Heart left ventricle (tissue), 16 donors: ENCODE results near the gene ABLIM1. TPM values are rescaled to one million over a fixed set of nuclear protein-coding genes. Genes with fewer than 3 reads are reported as not detected.

Source experiments
- ATAC-seq, 4 donors: fragments of 200-7000 bp; cut with Tn5 transposase; one replicate each; pipeline ENCODE4 v1.9.1; 2020 to 2022; ENCODE audit warnings: moderate library complexity in 4 of 4, mild to moderate bottlenecking in 3 of 4, moderate number of reproducible peaks in 1 of 4
- DNase-seq, 5 donors: peaks; one replicate each; pipeline ENCODE4 v3.0.0-alpha.2; 2020
- H3K27ac ChIP-seq, 12 donors: fragments of 200-600 bp; sonication (generic) in 4 of 12; one replicate each; pipeline versions ENCODE4 v1.5.0 to v1.8.0; 2016 to 2022; ENCODE audit warnings: mild to moderate bottlenecking in 2 of 12
- H3K27me3 ChIP-seq, 9 donors: fragments of 200-600 bp; sonication (generic) in 2 of 9; one replicate each; pipeline versions ENCODE4 v1.5.1 to v1.8.0; 2016 to 2022; ENCODE audit warnings: mild to moderate bottlenecking in 3 of 9
- H3K36me3 ChIP-seq, 9 donors: fragments of 200-600 bp; sonication (generic) in 2 of 9; one replicate each; pipeline versions ENCODE4 v1.5.0 to v1.8.0; 2018 to 2022; ENCODE audit warnings: mild to moderate bottlenecking in 2 of 9
- H3K4me1 ChIP-seq, 12 donors: fragments of 200-600 bp; sonication (generic) in 4 of 12; one replicate each; pipeline versions ENCODE4 v1.5.0 to v1.8.0; 2016 to 2022; ENCODE audit warnings: mild to moderate bottlenecking in 3 of 12
- H3K4me3 ChIP-seq, 12 donors: fragments of 200-600 bp; sonication (generic) in 4 of 12; one replicate each; pipeline versions ENCODE4 v1.5.0 to v1.8.0; 2017 to 2022; ENCODE audit warnings: mild to moderate bottlenecking in 9 of 12, moderate library complexity in 4 of 12
- H3K9me3 ChIP-seq, 12 donors: fragments of 200-600 bp; sonication (generic) in 4 of 12; one replicate each; pipeline versions ENCODE4 v1.5.0 to v1.8.0; 2016 to 2022; ENCODE audit warnings: mild to moderate bottlenecking in 1 of 12
- CTCF ChIP-seq, 12 donors: fragments of 200-600 bp; sonication (generic) in 4 of 12; IDR thresholded peaks; one replicate each; pipeline versions ENCODE4 v1.5.0 to v1.8.0; 2018 to 2022; ENCODE audit warnings: antibody characterized with exemption in 12 of 12, mild to moderate bottlenecking in 5 of 12
- POLR2A ChIP-seq, 2 donors: fragments of 450-650 bp; IDR thresholded peaks; one replicate each; pipeline ENCODE4 v1.6.1; 2017; ENCODE audit warnings: antibody characterized with exemption in 2 of 2, mild to moderate bottlenecking in 2 of 2, moderate library complexity in 2 of 2
- WGBS, 4 donors: extraction: QIAGEN DNeasy Blood & Tissue Kit in 2 of 4; methylation state at CpG; one replicate each; pipeline versions ENCODE4 v1.1.5 to v1.1.7; 2013 to 2018; 5-methylcytosine and 5-hydroxymethylcytosine counted together
- intact Hi-C, 10 donors: fragments of 100-400 bp; cut with DNase I; formaldehyde crosslinking; loops; one replicate each; pipeline versions ENCODE4 v1.11.1 to v1.14.2; 2022
- polyA plus RNA-seq, 2 donors: library from polyadenylated mRNA; stranded (reverse); fragments of 200-250 nt; gene quantifications; one replicate each; pipeline ENCODE4 v1.2.3, GENCODE V29; 2013
- total RNA-seq, 9 donors: library from RNA; depleted of rRNA in 2 of 9; stranded (reverse); fragments of >200 nt in 2 of 9; fragmentation: NEBNext Ultra II Directional in 3 of 9; extraction: Animal tissue kit (Norgen Biotek cat#: 25700) in 3 of 9; gene quantifications; one replicate each; pipeline versions ENCODE4 v1.1.0 to v1.2.4, GENCODE V29; 2016 to 2023
- donor health status: ischemic (EF 13 %, LVEDD 7.1; RV severe dilation, severe dysfunction).
- donor health status: healthy with polysubstance abuse.
- donor health status: DM: no; HTN: yes; CAD: no.
- donor health status: DM: no; HTN: no; CAD: no.
- donor health status: ischemic (EF 25% LVEDD 6.9; RV normal size, moderate dysfunction).
- donor health status: ischemic (EF 25% LVEDD 5.7; RV mildly dilated, moderate dysfunction).
- donor health status: healthy.
- donor health status: DM: yes; HTN: yes; CAD: no.
- donor health status: ischemic (EF 35%, LVEDD 5.7; RV mildly dilated, moderate dysfunction).
- donor health status: nonischemic (EF 11% LVEDD 7.7; RV severe dilation, severe dysfunction).
- donor health status: DM: yes; HTN: yes; CAD: no.
- donor health status: PGD.
- donor health status: ischemic (EF 29% LVEDD 5.4; RV normal size, mild dysfunction).
- donor health status: nonischemic (EF 23%, LVEDD 6.1; RV moderate dilation, normal function).

ABLIM1 gene
- total and polyA plus RNA-seq, 11 donors = 242 to 713 (median 561) TPM

- H3K4me3 ChIP-seq = peak overlapping the region; percentile 21 to 61 (median 54)
- WGBS, 4 donors = 23 to 56% (median 34%) methylated on average over 8 to 9 of the region's 9 CpGs
- ATAC-seq (peak; percentile 23 to 63 (median 48)), DNase-seq (peak; percentile 34 to 63 (median 47))
- H3K27me3 ChIP-seq = no peaks in the 10 kb centered on the region
- peaks cover 16 to 94% (median 54%) of the 10 kb centered on the region in 12 donors for H3K4me1 ChIP-seq
- no peaks in the 10 kb centered on the region for H3K9me3 ChIP-seq
- no peak for TF ChIP-seq POLR2A (IDR thresholded peaks at IDR 0.05)
- TF ChIP-seq CTCF (IDR thresholded peaks at IDR 0.05) = no peak
- intact Hi-C loops = loop anchor here in 8 of 10 donors (2.0 to 10.0 kb wide), 6 partner anchors 46 to 131 kb away; no protein-coding TSS in a partner anchor
- no peaks in the 10 kb centered on the region for H3K36me3 ChIP-seq
- peak overlapping the region; percentile 77 to 94 (median 85) for H3K27ac ChIP-seq
These were observed 25.5 kb upstream of the ABLIM1 start for GRCh38 chr10:114683593-114683992.

GRCh38 chr10:114683162-114683561 lies 25.1 kb upstream of the ABLIM1 start:
- no peak for TF ChIP-seq CTCF (IDR thresholded peaks at IDR 0.05)
- peak in 1 of 2 donors; percentile 23 for TF ChIP-seq POLR2A (IDR thresholded peaks at IDR 0.05)
- ATAC-seq (peak in 3 of 4 donors; percentile 6 to 20 (median 15)), DNase-seq (no peak)
- Histone ChIP-seq H3K27ac (peak overlapping the region; percentile 77 to 94 (median 85)), H3K4me1 (peaks cover 16 to 95% (median 56%) of the 10 kb centered on the region in 12 donors), H3K27me3 (no peaks in the 10 kb centered on the region), H3K9me3 (no peaks in the 10 kb centered on the region), H3K36me3 (no peaks in the 10 kb centered on the region), H3K4me3 (peak overlapping the region; percentile 21 to 61 (median 54))
- intact Hi-C loops = loop anchor here in 8 of 10 donors (2.0 to 10.0 kb wide), 6 partner anchors 46 to 131 kb away; no protein-coding TSS in a partner anchor
- 27 to 40% (median 27%) methylated on average over 10 of the region's 10 CpGs for WGBS, 4 donors

GRCh38 chr10:114682532-114682931 lies 24.5 kb upstream of the ABLIM1 start:
- DNase-seq (no peak), ATAC-seq (no peak)
- H3K9me3 ChIP-seq = no peaks in the 10 kb centered on the region
- peak overlapping the region; percentile 16 to 61 (median 54) for H3K4me3 ChIP-seq
- no peaks in the 10 kb centered on the region for H3K27me3 ChIP-seq
- H3K27ac ChIP-seq = peak overlapping the region; percentile 77 to 94 (median 85)
- 1 to 10% (median 4%) methylated on average over 4 of the region's 4 CpGs for WGBS, 4 donors
- H3K36me3 ChIP-seq = no peaks in the 10 kb centered on the region
- intact Hi-C loops = loop anchor here in 8 of 10 donors (2.0 to 10.0 kb wide), 6 partner anchors 45 to 130 kb away; no protein-coding TSS in a partner anchor
- no peak for TF ChIP-seq POLR2A (IDR thresholded peaks at IDR 0.05)
- no peak for TF ChIP-seq CTCF (IDR thresholded peaks at IDR 0.05)
- H3K4me1 ChIP-seq = peaks cover 14 to 91% (median 54%) of the 10 kb centered on the region in 12 donors

GRCh38 chr10:114682121-114682520 lies 24.0 kb upstream of the ABLIM1 start:
- no peaks in the 10 kb centered on the region for H3K27me3 ChIP-seq
- DNase-seq = no peak
- no peaks in the 10 kb centered on the region for H3K36me3 ChIP-seq
- no peaks in the 10 kb centered on the region for H3K9me3 ChIP-seq
- intact Hi-C loops = loop anchor here in 8 of 10 donors (2.0 to 10.0 kb wide), 6 partner anchors 45 to 130 kb away; no protein-coding TSS in a partner anchor
- H3K4me3 ChIP-seq = peak overlapping the region in 11 of 12 donors; percentile 16 to 61 (median 55)
- WGBS, 4 donors = 23 to 24% (median 24%) methylated on average over 3 of the region's 3 CpGs
- ATAC-seq = no peak
- H3K27ac ChIP-seq = peak overlapping the region; percentile 77 to 94 (median 85)
- peaks cover 10 to 87% (median 51%) of the 10 kb centered on the region in 12 donors for H3K4me1 ChIP-seq
- TF ChIP-seq POLR2A (IDR thresholded peaks at IDR 0.05) = no peak
- TF ChIP-seq CTCF (IDR thresholded peaks at IDR 0.05) = no peak
